SK-N-SH (cell line): ENCODE measurements around the gene MGRN1. TPM values are rescaled to one million over a fixed set of nuclear protein-coding genes. Genes with fewer than 3 reads are reported as not detected.

Source experiments
- CTCF ChIA-PET: fragments of 300-600, 350-600 bp; formaldehyde crosslinking; extraction: SDS; loops from one replicate; lab custom pipeline; 2021; lab: Yijun Ruan, JAX
- POLR2A ChIA-PET: fragments of 350-600 bp; sonication (Branson Sonifier 250); formaldehyde crosslinking; extraction: SDS; loops from one replicate; lab custom pipeline; 2020; ENCODE audit warnings: antibody characterized with exemption, inconsistent platforms; lab: Yijun Ruan, JAX
- DNase-seq: peaks from one replicate; pipeline ENCODE4 v3.0.0; 2012
- H2AFZ ChIP-seq: fragments of 200-600 bp; sonication (generic); 2 replicates; pipeline ENCODE4 v1.8.1; 2016; ENCODE audit warnings: antibody characterized with exemption, mild to moderate bottlenecking, low read depth
- H3F3A ChIP-seq: fragments of 200-600 bp; sonication (generic); replicated peaks from 2 replicates; pipeline ENCODE3; 2016; ENCODE audit warnings: antibody characterized with exemption, mild to moderate bottlenecking; ENCODE audit not compliant: insufficient read depth
- H3K27ac ChIP-seq, 2 experiments: fragments of 200-500 bp in 1 of 2; fragments of 200-600 bp in 1 of 2; sonication (Bioruptor generic) in 1 of 2; sonication (generic), shearing (Covaris generic) in 1 of 2; 2 replicates each; pipeline versions ENCODE4 v1.5.1 to v1.6.1; 2014 to 2016; ENCODE audit warnings: low read depth in 2 of 2, inconsistent platforms in 1 of 2, low read length in 1 of 2, mild to moderate bottlenecking in 1 of 2, mixed read lengths in 1 of 2
- H3K27me3 ChIP-seq: fragments of 200-600 bp; sonication (generic), shearing (Covaris generic); 2 replicates; pipeline ENCODE4 v1.6.1; 2016; ENCODE audit warnings: mixed run types; ENCODE audit not compliant: insufficient read depth
- H3K36me3 ChIP-seq, 2 experiments: fragments of 200-500 bp in 1 of 2; fragments of 200-600 bp in 1 of 2; sonication (Bioruptor generic) in 1 of 2; sonication (generic) in 1 of 2; replicated peaks in 1 of 2; 2 replicates each; pipeline versions ENCODE3 to v1.5.1; 2014 to 2016; ENCODE audit warnings: low read length in 1 of 2, mild to moderate bottlenecking in 1 of 2; ENCODE audit not compliant: insufficient read depth in 2 of 2, control insufficient read depth in 1 of 2
- H3K4me1 ChIP-seq, 2 experiments: fragments of 200-500 bp in 1 of 2; fragments of 200-600 bp in 1 of 2; sonication (Bioruptor generic) in 1 of 2; sonication (generic), shearing (Covaris generic) in 1 of 2; 2 replicates each; pipeline versions ENCODE4 v1.5.1 to v1.6.1; 2014 to 2016; ENCODE audit warnings: low read depth in 1 of 2, low read length in 1 of 2, mixed run types in 1 of 2; ENCODE audit not compliant: insufficient read depth in 2 of 2, control insufficient read depth in 1 of 2
- H3K4me2 ChIP-seq: fragments of 200-600 bp; sonication (generic), shearing (Covaris generic); 2 replicates; pipeline ENCODE4 v1.6.1; 2017; ENCODE audit warnings: mixed run types
- H3K4me3 ChIP-seq, 2 experiments: fragments of 200-500 bp in 1 of 2; fragments of 200-600 bp in 1 of 2; sonication (Bioruptor generic) in 1 of 2; sonication (generic), shearing (Covaris generic) in 1 of 2; 2 replicates each; pipeline versions ENCODE4 v1.5.1 to v1.8.1; 2014 to 2016; ENCODE audit warnings: low read depth in 2 of 2, inconsistent platforms in 1 of 2, low read length in 1 of 2, mild to moderate bottlenecking in 1 of 2, mixed read lengths in 1 of 2, moderate library complexity in 1 of 2
- H3K79me2 ChIP-seq: fragments of 200-600 bp; sonication (generic); 2 replicates; pipeline ENCODE4 v1.8.1; 2017; ENCODE audit warnings: mild to moderate bottlenecking; ENCODE audit not compliant: insufficient read depth
- H3K9ac ChIP-seq: fragments of 200-600 bp; sonication (generic); 2 replicates; pipeline ENCODE4 v1.6.1; 2017; ENCODE audit warnings: mixed run types
- H3K9me2 ChIP-seq: fragments of 200-600 bp; sonication (generic); 2 replicates; pipeline ENCODE4 v1.6.1; 2017; ENCODE audit warnings: mixed run types
- H3K9me3 ChIP-seq: fragments of 200-600 bp; sonication (generic); 2 replicates; pipeline ENCODE4 v1.6.1; 2017; ENCODE audit warnings: mixed run types, mild to moderate bottlenecking, moderate library complexity
- H4K20me1 ChIP-seq: fragments of 200-600 bp; sonication (generic); 2 replicates; pipeline ENCODE4 v1.6.1; 2017; ENCODE audit warnings: mild to moderate bottlenecking, mixed run types; ENCODE audit not compliant: insufficient read depth
- CTCF ChIP-seq: fragments of 200-600 bp; sonication (generic); IDR thresholded peaks from 2 replicates; pipeline ENCODE4 v1.6.1; 2017; ENCODE audit warnings: antibody characterized with exemption, mild to moderate bottlenecking, moderate library complexity
- MAX ChIP-seq: IDR thresholded peaks from 2 replicates; pipeline ENCODE4 v1.4.0; 2012; ENCODE audit warnings: low read depth
- MEF2A ChIP-seq: IDR thresholded peaks from 2 replicates; pipeline ENCODE4 v1.4.0; 2012; ENCODE audit warnings: low read depth, borderline replicate concordance
- MXI1 ChIP-seq: IDR thresholded peaks from 2 replicates; pipeline ENCODE4 v1.6.1; 2012; ENCODE audit warnings: mild to moderate bottlenecking, low read depth, low read length, improper control_type of control experiment
- POLR2AphosphoS5 ChIP-seq: IDR thresholded peaks from 2 replicates; pipeline ENCODE4 v1.6.1; 2012; ENCODE audit warnings: low read depth, low read length
- RAD21 ChIP-seq: IDR thresholded peaks from 2 replicates; pipeline ENCODE4 v1.6.1; 2012; ENCODE audit warnings: mild to moderate bottlenecking, low read length
- RCOR1 ChIP-seq: fragments of 150-350 bp; IDR thresholded peaks from 2 replicates; pipeline ENCODE4 v1.6.1; 2017; ENCODE audit warnings: antibody characterized with exemption, low read length
- TEAD4 ChIP-seq: IDR thresholded peaks from 2 replicates; pipeline ENCODE4 v1.4.0; 2012; ENCODE audit warnings: mild to moderate bottlenecking, borderline replicate concordance; ENCODE audit not compliant: insufficient read depth
- WGBS: methylation state at CpG from one replicate; pipeline ENCODE4 v1.1.6; 2017; ENCODE audit warnings: low lambda C conversion rate; 5-methylcytosine and 5-hydroxymethylcytosine counted together
- polyA plus RNA-seq, 3 experiments: library from polyadenylated mRNA; depleted of rRNA; stranded (reverse); fragments of >200 nt; gene quantifications; 2 replicates each; pipeline ENCODE4 v1.2.3, GENCODE V29; 2012

MGRN1 gene
- polyA plus RNA-seq, 1 of the 3 experiments (the other 2 are of a cell fraction): 13.3 TPM

GRCh38 chr16:4696172-4696904 is 71.7 kb downstream of the MGRN1 start:
- Histone ChIP-seq H3K9me2 (no peaks in the 10 kb centered on the region), H3K79me2 (peaks cover 11% of the 10 kb centered on the region; the same call in 1 of the 2 replicates), H3K4me1 (peaks cover 0 to 26% of the 10 kb centered on the region in 2 experiments; a peak in 1 of 4 replicates), H3K4me3 (no peak overlapping the region), H2AFZ (no peak overlapping the region), H3K27me3 (no peaks in the 10 kb centered on the region), H3K9ac (no peak overlapping the region)
- ChIA-PET CTCF (interaction anchor here (0.6 to 2.9 kb wide), 4 partner anchors 13 to 260 kb away, joined by 3 to 16 read pairs (median 4); no protein-coding TSS in a partner anchor), POLR2A (no interaction called here)
- TF ChIP-seq MAX (no peak), TEAD4 (no peak), RAD21 (no peak)
- TF ChIP-seq, all 33 proteins: peak for 0
- Histone ChIP-seq H3F3A (peaks cover 17% of the 10 kb centered on the region), H3K9me3 (no peaks in the 10 kb centered on the region), H4K20me1 (no peaks in the 10 kb centered on the region), H3K4me2 (no peak overlapping the region), H3K36me3 (peaks cover 13 to 63% of the 10 kb centered on the region in 2 experiments), H3K27ac (no peak overlapping the region; a peak in 1 of 4 replicates)
- peak; percentile 26 for DNase-seq
- WGBS: 72% methylated on average over 2 of the region's 19 CpGs

- no peak for TF ChIP-seq RCOR1
- 0 out of 2 replicates have a peak, but pooled peaks have one; percentile 11 for TF ChIP-seq POLR2AphosphoS5
- TF ChIP-seq MXI1: no peak
- TF ChIP-seq MEF2A: no peak
- TF ChIP-seq CTCF: no peak
- CTCF ChIA-PET: interaction anchor here (1.0 to 1.3 kb wide), 3 partner anchors 14 to 36 kb away, joined by 3 to 4 read pairs (median 3); no protein-coding TSS in a partner anchor
- Histone ChIP-seq H3K9me3 (no peaks in the 10 kb centered on the region), H2AFZ (no peak overlapping the region), H3K36me3 (peaks cover 13 to 71% of the 10 kb centered on the region in 2 experiments), H3K9ac (no peak overlapping the region), H3F3A (peaks cover 17% of the 10 kb centered on the region), H3K4me3 (no peak overlapping the region), H3K27ac (no peak overlapping the region), H4K20me1 (no peaks in the 10 kb centered on the region), H3K4me1 (peaks cover 0 to 23% of the 10 kb centered on the region in 2 experiments; a peak in 1 of 4 replicates), H3K27me3 (no peaks in the 10 kb centered on the region), H3K79me2 (peaks cover 11% of the 10 kb centered on the region; the same call in 1 of the 2 replicates), H3K9me2 (no peaks in the 10 kb centered on the region), H3K4me2 (no peak overlapping the region)
- peak; percentile 25 for DNase-seq
- 93% methylated on average over 18 of the region's 33 CpGs for WGBS
- POLR2A ChIA-PET: interaction anchor here (0.6 to 1.1 kb wide), 2 partner anchors 24 to 124 kb away, joined by 4 read pairs; no protein-coding TSS in a partner anchor
Observed at GRCh38 chr16:4696905-4697847, 72.5 kb downstream of the MGRN1 start.
